ENCODE measurements around the gene BECN2. TPM values are rescaled to one million over a fixed set of nuclear protein-coding genes. Genes with fewer than 3 reads are reported as not detected.

Gene BECN2, protein sequence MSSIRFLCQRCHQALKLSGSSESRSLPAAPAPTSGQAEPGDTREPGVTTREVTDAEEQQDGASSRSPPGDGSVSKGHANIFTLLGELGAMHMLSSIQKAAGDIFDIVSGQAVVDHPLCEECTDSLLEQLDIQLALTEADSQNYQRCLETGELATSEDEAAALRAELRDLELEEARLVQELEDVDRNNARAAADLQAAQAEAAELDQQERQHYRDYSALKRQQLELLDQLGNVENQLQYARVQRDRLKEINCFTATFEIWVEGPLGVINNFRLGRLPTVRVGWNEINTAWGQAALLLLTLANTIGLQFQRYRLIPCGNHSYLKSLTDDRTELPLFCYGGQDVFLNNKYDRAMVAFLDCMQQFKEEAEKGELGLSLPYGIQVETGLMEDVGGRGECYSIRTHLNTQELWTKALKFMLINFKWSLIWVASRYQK
- polyA plus RNA-seq, result not detected in 2 replicates

DNA sequence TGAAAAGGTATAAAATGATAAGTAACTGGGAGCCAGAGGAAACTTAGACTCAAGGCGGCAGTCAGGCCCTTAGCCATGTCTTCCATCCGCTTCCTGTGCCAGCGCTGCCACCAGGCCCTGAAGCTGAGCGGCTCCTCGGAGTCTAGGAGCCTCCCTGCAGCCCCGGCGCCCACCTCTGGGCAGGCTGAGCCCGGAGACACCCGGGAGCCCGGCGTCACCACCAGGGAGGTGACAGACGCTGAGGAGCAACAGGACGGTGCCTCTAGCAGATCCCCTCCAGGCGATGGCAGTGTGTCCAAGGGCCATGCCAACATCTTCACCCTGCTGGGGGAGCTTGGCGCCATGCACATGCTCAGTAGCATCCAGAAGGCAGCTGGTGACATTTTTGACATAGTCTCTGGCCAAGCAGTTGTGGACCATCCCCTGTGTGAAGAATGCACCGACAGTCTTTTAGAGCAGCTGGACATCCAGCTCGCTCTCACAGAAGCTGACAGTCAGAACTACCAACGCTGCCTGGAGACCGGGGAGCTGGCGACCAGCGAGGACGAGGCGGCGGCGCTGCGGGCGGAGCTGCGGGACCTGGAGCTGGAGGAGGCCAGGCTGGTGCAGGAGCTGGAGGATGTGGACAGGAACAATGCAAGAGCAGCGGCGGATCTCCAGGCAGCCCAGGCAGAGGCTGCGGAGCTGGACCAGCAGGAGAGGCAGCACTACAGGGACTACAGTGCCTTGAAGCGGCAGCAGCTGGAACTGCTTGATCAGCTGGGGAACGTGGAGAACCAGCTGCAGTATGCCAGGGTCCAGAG is at the start of gene BECN2:
BECN2 (plus strand) TSS at position 76 of the 803 bp plus-strand sequence; CDS start at position 76, 0 bp downstream.

GRCh38 chr1:241999026-241999425 is 41.5 kb downstream of the BECN2 start, which contains the start of gene MAP1LC3C:
TSS of gene MAP1LC3C (minus strand) at chr1:241999098. CDS start at chr1:241999008, 90 bp downstream.

Other genes starting within 250 kb of the BECN2 start
- 1.7 and 2.2 TPM in 2 replicates for gene EXO1, start 109.6 kb upstream of the BECN2 start, polyA plus RNA-seq
- gene MAP1LC3C, start 41.3 kb downstream of the BECN2 start, polyA plus RNA-seq, result not detected in 2 replicates